ENCODE results near the gene MANF.
"Not testable (repeated sequence)": the region's sequence is repeated elsewhere in the genome, so short reads cannot be mapped to it uniquely, and the experiment has no call there.

Gene MANF

GRCh38 chr3:51384726-51385473 lies at the start of gene MANF:
MANF (plus strand) TSS chr3:51385291; CDS start chr3:51385343, 52 bp downstream.
- in situ Hi-C loops (cut with MboI; ENCODE audit: low sequenced_read_pairs) = no loop called here

GRCh38 chr3:51336261-51336660 lies 48.8 kb upstream of the MANF start:
- in situ Hi-C loops (cut with MboI; ENCODE audit: low sequenced_read_pairs) = no loop called here

- in situ Hi-C loops (cut with MboI; ENCODE audit: low sequenced_read_pairs) = no loop called here
These were observed 47.4 kb upstream of the MANF start for GRCh38 chr3:51337666-51338065.

- in situ Hi-C loops (cut with MboI; ENCODE audit: low sequenced_read_pairs) = no loop called here
These were observed 46.5 kb upstream of the MANF start for GRCh38 chr3:51338632-51339031.

GRCh38 chr3:51340013-51340829 lies 44.9 kb upstream of the MANF start:
- in situ Hi-C loops (cut with MboI; ENCODE audit: low sequenced_read_pairs) = no loop called here

- in situ Hi-C loops (cut with MboI; ENCODE audit: low sequenced_read_pairs) = no loop called here
These were observed 44.0 kb upstream of the MANF start for GRCh38 chr3:51340989-51341636.

- in situ Hi-C loops (cut with MboI; ENCODE audit: low sequenced_read_pairs) = no loop called here
These were observed 41.0 kb upstream of the MANF start for GRCh38 chr3:51343918-51344687.

- in situ Hi-C loops (cut with MboI; ENCODE audit: low sequenced_read_pairs) = no loop called here
These were observed 34.3 kb upstream of the MANF start for GRCh38 chr3:51350751-51351150.

GRCh38 chr3:51353131-51353530 lies 32.0 kb upstream of the MANF start:
- in situ Hi-C loops (cut with MboI; ENCODE audit: low sequenced_read_pairs) = no loop called here

GRCh38 chr3:51353691-51354090 lies 31.4 kb upstream of the MANF start:
- in situ Hi-C loops (cut with MboI; ENCODE audit: low sequenced_read_pairs) = no loop called here

GRCh38 chr3:51354172-51354571 lies 30.9 kb upstream of the MANF start:
- in situ Hi-C loops (cut with MboI; ENCODE audit: low sequenced_read_pairs) = no loop called here

GRCh38 chr3:51354731-51355615 lies 30.1 kb upstream of the MANF start:
- in situ Hi-C loops (cut with MboI; ENCODE audit: low sequenced_read_pairs) = no loop called here

- in situ Hi-C loops (cut with MboI; ENCODE audit: low sequenced_read_pairs) = no loop called here
These were observed 29.1 kb upstream of the MANF start for GRCh38 chr3:51355891-51356578.

GRCh38 chr3:51357856-51358255 lies 27.2 kb upstream of the MANF start:
- in situ Hi-C loops (cut with MboI; ENCODE audit: low sequenced_read_pairs) = no loop called here

GRCh38 chr3:51358981-51359380 lies 26.1 kb upstream of the MANF start:
- in situ Hi-C loops (cut with MboI; ENCODE audit: low sequenced_read_pairs) = no loop called here

- in situ Hi-C loops (cut with MboI; ENCODE audit: low sequenced_read_pairs) = no loop called here
These were observed 24.3 kb upstream of the MANF start for GRCh38 chr3:51360806-51361205.

- in situ Hi-C loops (cut with MboI; ENCODE audit: low sequenced_read_pairs) = no loop called here
These were observed 23.3 kb upstream of the MANF start for GRCh38 chr3:51361746-51362145.

GRCh38 chr3:51362476-51362875 lies 22.6 kb upstream of the MANF start:
- in situ Hi-C loops (cut with MboI; ENCODE audit: low sequenced_read_pairs) = no loop called here

- in situ Hi-C loops (cut with MboI; ENCODE audit: low sequenced_read_pairs) = not testable (repeated sequence)
These were observed 16.8 kb upstream of the MANF start for GRCh38 chr3:51368276-51368675.
